A673 (cell line): ENCODE results near the gene CENPM. TPM values are rescaled to one million over a fixed set of nuclear protein-coding genes. Genes with fewer than 3 reads are reported as not detected.

Experiments
- BruUV-seq: library from RNA; stranded (reverse); fragments of 400-500 nt; replicated peaks from 2 replicates; lab custom pipeline; 2021; lab: Mats Ljungman, UMichigan
- CTCF ChIA-PET: fragments of 300-600 bp; sonication (Branson Sonifier 250); formaldehyde crosslinking; loops from one replicate; lab custom pipeline; 2022; ENCODE audit warnings: antibody characterized with exemption; lab: Charles Lee
- POLR2A ChIA-PET: fragments of 300-600 bp; sonication (Branson Sonifier 250); formaldehyde crosslinking; loops from one replicate; lab custom pipeline; 2022; ENCODE audit warnings: antibody characterized with exemption; ENCODE audit not compliant: low non-redundant PET; lab: Charles Lee
- DNase-seq: peaks from one replicate; pipeline ENCODE4 v3.0.0-alpha.2; 2015; ENCODE audit warnings: low spot score
- H3K27ac ChIP-seq: fragments of 200-600 bp; sonication (generic); 2 replicates; pipeline ENCODE4 v1.5.1; 2016; ENCODE audit warnings: mixed run types, low read depth, mild to moderate bottlenecking, mixed read lengths, antibody characterized with exemption, low read length; ENCODE audit not compliant: poor library complexity, severe bottlenecking
- H3K27me3 ChIP-seq: fragments of 200-600 bp; sonication (generic); replicated peaks from 2 replicates; pipeline ENCODE4 v1.6.1; 2017; ENCODE audit warnings: mixed run types, low read depth, mild to moderate bottlenecking, mixed read lengths, antibody characterized with exemption, low read length; ENCODE audit not compliant: insufficient read depth, poor library complexity
- H3K36me3 ChIP-seq: fragments of 200-600 bp; sonication (generic); 2 replicates; pipeline ENCODE4 v1.6.1; 2016; ENCODE audit warnings: mixed run types, mild to moderate bottlenecking, mixed read lengths, antibody characterized with exemption, low read length; ENCODE audit not compliant: insufficient read depth, poor library complexity, severe bottlenecking
- H3K4me1 ChIP-seq: fragments of 200-600 bp; sonication (generic); 2 replicates; pipeline ENCODE4 v1.6.1; 2017; ENCODE audit warnings: mixed run types, mild to moderate bottlenecking, mixed read lengths, antibody characterized with exemption, low read length; ENCODE audit not compliant: insufficient read depth, poor library complexity, severe bottlenecking
- H3K4me3 ChIP-seq: fragments of 200-600 bp; sonication (generic); 2 replicates; pipeline ENCODE4 v1.5.1; 2016; ENCODE audit warnings: low read depth, mixed run types, mild to moderate bottlenecking, mixed read lengths, low read length; ENCODE audit not compliant: poor library complexity, severe bottlenecking
- H3K9me3 ChIP-seq: fragments of 200-600 bp; sonication (generic); 2 replicates; pipeline ENCODE4 v1.6.1; 2016; ENCODE audit warnings: mixed run types, low read depth, mild to moderate bottlenecking, mixed read lengths, antibody characterized with exemption, low read length; ENCODE audit not compliant: poor library complexity, severe bottlenecking
- CTCF ChIP-seq: fragments of 300-800, 200-600 bp; sonication (generic); conservative IDR thresholded peaks from 2 replicates; pipeline ENCODE4 v1.5.1; 2017; ENCODE audit warnings: low read depth, mild to moderate bottlenecking, antibody characterized with exemption, low read length, moderate library complexity, mixed read lengths
- EZH2 ChIP-seq: fragments of 200-600 bp; sonication (generic); IDR thresholded peaks from 2 replicates; pipeline ENCODE4 v1.6.1; 2017; ENCODE audit warnings: borderline replicate concordance, low read depth, mild to moderate bottlenecking, mixed read lengths, antibody characterized with exemption, low read length; ENCODE audit not compliant: poor library complexity, severe bottlenecking
- intact Hi-C: fragments of 100-400 bp; cut with micrococcal nuclease; formaldehyde crosslinking; loops from one replicate; pipeline ENCODE4 v1.10.0; 2022; ENCODE audit not compliant: unreplicated experiment
- total RNA-seq: library from RNA; stranded (reverse); gene quantifications from 2 replicates; pipeline ENCODE4 v1.2.3, GENCODE V29; 2021

The CENPM gene
- total RNA-seq, 1 experiment from 2014 or later: 67.2 TPM

- Histone ChIP-seq H3K27me3 (peaks cover 20% of the 10 kb centered on the region), H3K4me1 (peaks cover 35% of the 10 kb centered on the region), H3K36me3 (no peaks in the 10 kb centered on the region), H3K27ac (no peak overlapping the region), H3K9me3 (no peaks in the 10 kb centered on the region), H3K4me3 (no peak overlapping the region)
- no TSS peak for BruUV-seq
- ChIA-PET POLR2A (no interaction called here), CTCF (no interaction called here)
- peak; percentile 91 for DNase-seq
- no peak for TF ChIP-seq CTCF
- no peak for TF ChIP-seq EZH2
- intact Hi-C loops: no loop called here
These were observed 28.8 kb downstream of the CENPM start for GRCh38 chr22:41917903-41918791.

- Histone ChIP-seq H3K4me3 (no peak overlapping the region), H3K9me3 (no peaks in the 10 kb centered on the region), H3K27ac (no peak overlapping the region), H3K27me3 (peaks cover 27% of the 10 kb centered on the region), H3K36me3 (no peaks in the 10 kb centered on the region), H3K4me1 (peaks cover 35% of the 10 kb centered on the region)
- no TSS peak for BruUV-seq
- no peak for TF ChIP-seq EZH2
- no peak for TF ChIP-seq CTCF
- CTCF ChIA-PET: no interaction called here
- intact Hi-C loops: no loop called here
- POLR2A ChIA-PET: no interaction called here
- no peak for DNase-seq
These were observed 29.5 kb downstream of the CENPM start for GRCh38 chr22:41917375-41917902.

GRCh38 chr22:41916745-41917358 lies 30.1 kb downstream of the CENPM start:
- intact Hi-C loops: no loop called here
- DNase-seq: no peak
- Histone ChIP-seq H3K27me3 (peaks cover 30% of the 10 kb centered on the region), H3K36me3 (no peaks in the 10 kb centered on the region), H3K4me3 (no peak overlapping the region), H3K27ac (no peak overlapping the region), H3K4me1 (peaks cover 35% of the 10 kb centered on the region), H3K9me3 (no peaks in the 10 kb centered on the region)
- POLR2A ChIA-PET: interaction anchor here (0.7 kb wide), 1 partner anchor 772 kb away, joined by 11 read pairs; no protein-coding TSS in a partner anchor
- no peak for TF ChIP-seq EZH2
- no peak for TF ChIP-seq CTCF
- no TSS peak for BruUV-seq
- CTCF ChIA-PET: interaction anchor here (1.2 kb wide), 1 partner anchor 9 kb away, joined by 3 read pairs; no protein-coding TSS in a partner anchor
